ENCODE measurements around the gene IL19. TPM values are rescaled to one million over a fixed set of nuclear protein-coding genes. Genes with fewer than 3 reads are reported as not detected.
A peak's percentile ranks its signal among the peaks of the same experiment; 100 is the strongest.

The IL19 gene
- total RNA-seq, 3 donors from 2014 or later, result not detected

DNA sequence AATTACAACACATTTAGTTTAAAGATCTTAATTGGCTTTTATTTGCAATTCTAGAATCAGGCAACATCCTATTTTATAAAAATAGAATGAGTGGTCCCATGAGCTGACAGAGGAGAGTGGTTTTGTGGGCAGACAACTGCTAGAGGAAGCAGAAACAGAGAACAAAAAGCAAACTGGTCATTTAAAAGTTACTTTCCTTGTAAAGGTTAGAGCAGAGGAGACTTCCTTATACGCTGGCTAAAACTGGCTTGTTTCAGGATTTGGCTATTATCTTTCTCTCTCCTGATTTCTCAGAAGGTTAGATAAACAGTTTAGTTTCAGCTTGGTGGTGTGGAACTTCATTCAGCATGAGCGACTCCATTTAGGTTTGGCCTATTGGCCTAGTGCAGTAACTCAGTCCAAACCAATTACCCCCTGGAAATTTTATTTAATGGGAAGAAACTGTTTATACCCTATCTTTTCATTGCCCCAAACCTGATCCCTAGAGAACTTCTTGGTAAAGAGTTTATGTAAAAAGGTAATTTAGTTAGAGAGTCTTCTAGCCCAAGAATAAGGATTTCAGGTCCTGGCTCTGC lies 62.6 kb downstream of the IL19 start:
- DNase-seq (no peak), ATAC-seq (peak; percentile 67)
- Histone ChIP-seq H3K4me3 (no peak overlapping the region), H3K4me1 (ENCODE audit: low read depth) (peaks cover 11% of the 10 kb centered on the region), H3K9me3 (no peaks in the 10 kb centered on the region), H3K36me3 (ENCODE audit: low read depth) (no peaks in the 10 kb centered on the region)
- TF ChIP-seq, protein P1, sequence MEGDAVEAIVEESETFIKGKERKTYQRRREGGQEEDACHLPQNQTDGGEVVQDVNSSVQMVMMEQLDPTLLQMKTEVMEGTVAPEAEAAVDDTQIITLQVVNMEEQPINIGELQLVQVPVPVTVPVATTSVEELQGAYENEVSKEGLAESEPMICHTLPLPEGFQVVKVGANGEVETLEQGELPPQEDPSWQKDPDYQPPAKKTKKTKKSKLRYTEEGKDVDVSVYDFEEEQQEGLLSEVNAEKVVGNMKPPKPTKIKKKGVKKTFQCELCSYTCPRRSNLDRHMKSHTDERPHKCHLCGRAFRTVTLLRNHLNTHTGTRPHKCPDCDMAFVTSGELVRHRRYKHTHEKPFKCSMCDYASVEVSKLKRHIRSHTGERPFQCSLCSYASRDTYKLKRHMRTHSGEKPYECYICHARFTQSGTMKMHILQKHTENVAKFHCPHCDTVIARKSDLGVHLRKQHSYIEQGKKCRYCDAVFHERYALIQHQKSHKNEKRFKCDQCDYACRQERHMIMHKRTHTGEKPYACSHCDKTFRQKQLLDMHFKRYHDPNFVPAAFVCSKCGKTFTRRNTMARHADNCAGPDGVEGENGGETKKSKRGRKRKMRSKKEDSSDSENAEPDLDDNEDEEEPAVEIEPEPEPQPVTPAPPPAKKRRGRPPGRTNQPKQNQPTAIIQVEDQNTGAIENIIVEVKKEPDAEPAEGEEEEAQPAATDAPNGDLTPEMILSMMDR (IDR thresholded peaks at IDR 0.05), result no peak
- intact Hi-C loops (cut with DNase I, micrococcal nuclease), result no loop called here

DNA sequence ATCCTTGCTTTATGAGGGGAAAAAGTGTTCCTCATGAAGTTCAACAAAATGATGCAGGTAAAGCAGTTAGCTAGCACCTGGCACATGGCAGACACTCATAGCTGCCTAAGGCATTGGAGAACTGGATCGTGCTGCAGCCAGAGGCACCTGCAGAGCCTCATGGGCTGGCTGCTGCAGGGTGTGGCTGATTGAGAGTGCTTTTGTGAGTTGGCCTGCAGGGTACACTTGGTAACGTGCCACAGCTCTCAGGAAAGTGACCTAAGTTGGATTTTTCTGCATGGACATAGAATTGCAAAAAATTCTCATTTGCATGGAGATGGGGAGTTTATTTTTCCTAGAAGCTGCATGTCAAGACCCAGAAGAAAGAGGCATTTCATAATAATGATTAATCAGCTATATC lies 63.2 kb downstream of the IL19 start:
- H3K4me1 ChIP-seq (ENCODE audit: low read depth), result peaks cover 11% of the 10 kb centered on the region
- TF ChIP-seq, protein P1 (IDR thresholded peaks at IDR 0.05), result no peak
- ATAC-seq (peak; percentile 86), DNase-seq (peak; percentile 47 to 57 (median 53))
- no peak overlapping the region for H3K4me3 ChIP-seq
- H3K36me3 ChIP-seq (ENCODE audit: low read depth), result no peaks in the 10 kb centered on the region
- no peaks in the 10 kb centered on the region for H3K9me3 ChIP-seq
- intact Hi-C loops (cut with DNase I, micrococcal nuclease), result no loop called here

DNA sequence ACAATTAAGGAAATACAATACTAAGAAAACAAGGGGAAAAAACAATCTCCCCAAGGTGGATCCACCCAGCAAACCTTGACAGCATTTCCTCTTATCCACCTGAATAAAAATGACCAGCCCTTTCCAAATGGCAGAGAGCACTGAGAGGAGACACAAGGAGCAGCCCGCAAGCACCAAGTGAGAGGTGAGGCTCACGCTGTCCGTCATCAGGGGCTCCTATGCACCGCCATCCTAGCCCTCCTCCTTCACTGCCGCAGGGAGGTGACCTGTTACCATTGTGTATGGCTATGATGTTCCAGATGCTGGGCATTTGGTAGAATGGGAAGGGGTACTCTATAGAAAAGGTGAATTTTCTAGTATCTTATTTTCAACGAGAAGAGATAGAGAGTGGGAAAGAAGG lies 63.6 kb downstream of the IL19 start:
- Histone ChIP-seq H3K4me3 (no peak overlapping the region), H3K4me1 (ENCODE audit: low read depth) (peaks cover 11% of the 10 kb centered on the region), H3K9me3 (no peaks in the 10 kb centered on the region), H3K36me3 (ENCODE audit: low read depth) (no peaks in the 10 kb centered on the region)
- TF ChIP-seq, protein P1 (IDR thresholded peaks at IDR 0.05), result no peak
- ATAC-seq (no peak), DNase-seq (no peak)
- intact Hi-C loops (cut with DNase I, micrococcal nuclease), result no loop called here

DNA sequence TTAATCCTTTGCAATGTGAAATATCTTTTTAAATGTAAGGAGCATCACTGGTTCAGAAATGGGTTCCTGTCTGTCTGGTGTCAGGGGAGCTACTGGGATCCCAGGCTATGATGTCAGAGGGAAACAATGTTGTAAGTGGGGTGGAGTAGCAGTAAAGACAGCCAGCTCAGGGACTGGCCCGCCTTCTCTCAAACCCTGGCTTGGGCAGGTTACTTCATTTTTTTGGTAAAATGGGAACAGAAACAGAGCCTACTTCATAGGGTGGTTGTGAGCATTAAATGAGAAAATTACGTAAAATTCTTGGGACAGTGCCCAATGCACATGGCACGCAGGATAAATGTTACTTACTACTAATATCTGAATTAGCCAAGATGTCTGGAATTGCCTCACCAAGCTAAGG lies 64.1 kb downstream of the IL19 start:
- intact Hi-C loops (cut with DNase I, micrococcal nuclease), result no loop called here
- no peak for ATAC-seq
- H3K36me3 ChIP-seq (ENCODE audit: low read depth), result no peaks in the 10 kb centered on the region
- no peaks in the 10 kb centered on the region for H3K9me3 ChIP-seq
- TF ChIP-seq, protein P1 (IDR thresholded peaks at IDR 0.05), result no peak
- no peak overlapping the region for H3K4me3 ChIP-seq
- peaks cover 11% of the 10 kb centered on the region for H3K4me1 ChIP-seq (ENCODE audit: low read depth)
- no peak for DNase-seq

DNA sequence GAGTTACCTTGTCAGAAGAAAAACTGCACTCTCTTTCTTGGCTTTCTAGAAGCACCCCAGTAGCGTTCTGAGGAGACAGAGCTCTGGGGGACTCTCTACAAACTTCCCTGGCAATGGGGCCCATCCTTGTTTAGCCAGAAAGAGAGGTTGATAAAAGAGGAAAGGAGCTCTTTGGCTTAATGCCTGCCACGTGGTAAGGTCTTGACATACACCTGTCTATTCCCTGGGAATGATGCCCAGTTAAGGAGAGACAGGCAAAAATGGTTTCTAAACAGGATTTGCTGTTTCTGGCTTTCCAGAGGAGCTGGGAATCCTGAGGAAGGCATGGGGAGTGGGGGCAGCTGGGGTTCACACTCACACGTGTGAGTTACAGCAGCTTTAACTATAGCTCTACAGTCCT lies 64.6 kb downstream of the IL19 start:
- intact Hi-C loops (cut with DNase I, micrococcal nuclease), result no loop called here
- H3K36me3 ChIP-seq (ENCODE audit: low read depth), result no peaks in the 10 kb centered on the region
- no peak overlapping the region for H3K4me3 ChIP-seq
- DNase-seq, result no peak
- TF ChIP-seq, protein P1 (IDR thresholded peaks at IDR 0.05), result no peak
- H3K9me3 ChIP-seq, result no peaks in the 10 kb centered on the region
- ATAC-seq, result no peak
- H3K4me1 ChIP-seq (ENCODE audit: low read depth), result peaks cover 11% of the 10 kb centered on the region

DNA sequence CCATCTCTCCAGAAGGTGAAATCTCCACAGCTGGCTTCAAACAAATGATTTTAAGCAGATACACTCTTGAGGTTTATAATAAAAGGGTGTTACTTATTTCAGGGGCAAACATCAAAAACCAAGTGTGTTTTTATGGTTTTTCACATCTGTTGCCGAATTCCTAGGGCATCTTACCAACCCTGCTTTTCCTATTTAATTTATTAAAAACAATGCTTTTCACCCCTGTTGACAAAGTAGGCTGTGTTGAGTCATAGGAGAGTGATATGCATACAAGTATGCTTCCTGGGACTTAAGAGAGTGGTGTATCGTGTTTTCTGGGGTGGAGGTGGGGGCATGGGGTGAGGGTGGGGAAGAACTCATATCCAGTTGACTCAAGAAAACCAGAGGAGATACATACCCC lies 65.5 kb downstream of the IL19 start:
- Histone ChIP-seq H3K4me3 (no peak overlapping the region), H3K36me3 (ENCODE audit: low read depth) (no peaks in the 10 kb centered on the region), H3K9me3 (no peaks in the 10 kb centered on the region), H3K4me1 (ENCODE audit: low read depth) (peaks cover 11% of the 10 kb centered on the region)
- ATAC-seq (no peak), DNase-seq (no peak)
- TF ChIP-seq, protein P1 (IDR thresholded peaks at IDR 0.05), result no peak
- intact Hi-C loops (cut with DNase I, micrococcal nuclease), result no loop called here
